ENCODE results near the gene MDH2.
"Not testable (repeated sequence)": the region's sequence is repeated elsewhere in the genome, so short reads cannot be mapped to it uniquely, and the experiment has no call there.

Gene MDH2

DNA sequence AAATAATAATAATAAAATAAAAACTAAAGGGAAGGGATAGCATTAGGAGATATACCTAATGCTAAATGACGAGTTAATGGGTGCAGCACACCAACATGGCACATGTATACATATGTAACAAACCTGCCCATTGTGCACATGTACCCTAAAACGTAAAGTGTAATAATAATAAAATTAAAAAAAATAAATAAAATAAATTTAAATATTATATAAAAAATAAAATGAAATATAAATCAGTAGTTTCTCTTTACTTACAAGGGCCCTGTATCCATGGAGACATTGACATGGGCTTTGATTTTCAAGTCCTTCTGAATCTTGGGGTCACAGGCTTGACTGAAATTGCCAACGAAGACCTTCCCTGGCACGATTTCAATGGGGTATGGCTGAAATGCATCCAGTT, 42.9 kb upstream of the MDH2 start:
- H3K56ac ChIP-seq (ENCODE audit: low read length); H3K36me3 ChIP-seq (ENCODE audit: control insufficient read depth, insufficient read depth, low read length); H2BK5ac ChIP-seq (ENCODE audit: low read length); H3K4me1 ChIP-seq (ENCODE audit: control insufficient read depth, low read depth, low read length); H3K79me2 ChIP-seq (ENCODE audit: control insufficient read depth, insufficient read depth, low read length); H4K8ac ChIP-seq (ENCODE audit: low read depth, low read length); H3K4me3 ChIP-seq (ENCODE audit: low read length); DNase-seq; H3K9ac ChIP-seq (ENCODE audit: low read length); H4K5ac ChIP-seq (ENCODE audit: low read length); H3K23ac ChIP-seq (ENCODE audit: low read length); H2BK15ac ChIP-seq (replicated peaks; ENCODE audit: low read depth); H3K27me3 ChIP-seq (ENCODE audit: insufficient read depth, low read length, poor library complexity); H2AK5ac ChIP-seq (ENCODE audit: low read length); H3K79me1 ChIP-seq (ENCODE audit: low read length); H2BK120ac ChIP-seq (ENCODE audit: low read depth, low read length); H3K4me2 ChIP-seq (ENCODE audit: low read length); H3K27ac ChIP-seq (ENCODE audit: low read depth, low read length); H3K18ac ChIP-seq (ENCODE audit: low read length); H3K4ac ChIP-seq (ENCODE audit: low read depth, low read length): not testable (repeated sequence)
- WGBS (ENCODE audit: extremely low coverage, insufficient coverage, low lambda C conversion rate) = no CpG with 5 or more reads among the region's 4 CpGs

DNA sequence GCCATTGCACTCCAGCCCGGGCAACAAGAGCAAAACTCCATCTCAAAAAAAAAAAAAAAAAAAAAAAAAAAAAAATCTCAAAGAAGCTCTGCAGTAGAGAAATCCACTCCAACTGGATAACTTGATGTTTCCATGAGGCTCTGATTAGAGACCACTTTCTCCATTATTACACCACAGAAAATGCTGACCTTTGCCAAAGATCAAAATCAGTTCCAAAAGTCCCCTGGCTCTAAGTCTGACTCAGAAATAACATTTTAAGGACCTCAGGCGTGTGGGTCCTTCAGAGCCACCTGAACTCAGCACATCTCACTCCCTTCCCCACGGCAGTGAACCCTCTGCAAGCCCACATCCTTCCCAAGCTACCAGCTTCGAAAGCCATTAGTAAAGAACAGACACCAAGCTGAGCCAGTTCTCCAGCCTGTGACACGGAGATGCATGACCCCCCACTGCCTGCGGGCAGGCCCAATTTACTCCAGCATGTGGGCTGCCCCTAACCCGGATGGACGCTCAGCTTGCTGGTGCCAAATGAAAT, 39.7 kb upstream of the MDH2 start:
- H3K4me1 ChIP-seq (ENCODE audit: control insufficient read depth, low read depth, low read length) = no peaks in the 10 kb centered on the region
- no peak for DNase-seq
- H3K4me2 ChIP-seq (ENCODE audit: low read length) = no peak overlapping the region
- no peak overlapping the region for H3K4me3 ChIP-seq (ENCODE audit: low read length)
- no peak overlapping the region for H3K23ac ChIP-seq (ENCODE audit: low read length)
- H2AK5ac ChIP-seq (ENCODE audit: low read length) = no peak overlapping the region
- no CpG with 5 or more reads among the region's 8 CpGs for WGBS (ENCODE audit: extremely low coverage, insufficient coverage, low lambda C conversion rate)
- no peak overlapping the region for H3K9ac ChIP-seq (ENCODE audit: low read length)
- no peak overlapping the region for H3K56ac ChIP-seq (ENCODE audit: low read length)
- no peak overlapping the region for H2BK5ac ChIP-seq (ENCODE audit: low read length)
- H3K27ac ChIP-seq (ENCODE audit: low read depth, low read length) = no peak overlapping the region
- H3K79me2 ChIP-seq (ENCODE audit: control insufficient read depth, insufficient read depth, low read length) = no peaks in the 10 kb centered on the region
- no peak overlapping the region for H3K18ac ChIP-seq (ENCODE audit: low read length)
- no peaks in the 10 kb centered on the region for H3K79me1 ChIP-seq (ENCODE audit: low read length)
- H2BK120ac ChIP-seq (ENCODE audit: low read depth, low read length) = no peak overlapping the region
- H4K8ac ChIP-seq (ENCODE audit: low read depth, low read length) = no peak overlapping the region
- H3K36me3 ChIP-seq (ENCODE audit: control insufficient read depth, insufficient read depth, low read length) = peaks cover 4% of the 10 kb centered on the region
- no peak overlapping the region for H2BK15ac ChIP-seq (replicated peaks; ENCODE audit: low read depth)
- no peak overlapping the region for H4K5ac ChIP-seq (ENCODE audit: low read length)
- H3K27me3 ChIP-seq (ENCODE audit: insufficient read depth, low read length, poor library complexity) = no peaks in the 10 kb centered on the region
- H3K4ac ChIP-seq (ENCODE audit: low read depth, low read length) = no peak overlapping the region

- Histone ChIP-seq H2BK120ac (ENCODE audit: low read depth, low read length) (no peak overlapping the region), H4K5ac (ENCODE audit: low read length) (no peak overlapping the region), H3K9ac (ENCODE audit: low read length) (no peak overlapping the region), H3K4me3 (ENCODE audit: low read length) (no peak overlapping the region), H2BK15ac (replicated peaks; ENCODE audit: low read depth) (no peak overlapping the region), H2AK5ac (ENCODE audit: low read length) (no peak overlapping the region), H4K8ac (ENCODE audit: low read depth, low read length) (no peak overlapping the region), H3K27me3 (ENCODE audit: insufficient read depth, low read length, poor library complexity) (no peaks in the 10 kb centered on the region), H3K36me3 (ENCODE audit: control insufficient read depth, insufficient read depth, low read length) (peaks cover 4% of the 10 kb centered on the region), H3K79me2 (ENCODE audit: control insufficient read depth, insufficient read depth, low read length) (no peaks in the 10 kb centered on the region), H2BK5ac (ENCODE audit: low read length) (no peak overlapping the region), H3K18ac (ENCODE audit: low read length) (no peak overlapping the region), H3K23ac (ENCODE audit: low read length) (no peak overlapping the region), H3K4me1 (ENCODE audit: control insufficient read depth, low read depth, low read length) (no peaks in the 10 kb centered on the region), H3K4me2 (ENCODE audit: low read length) (no peak overlapping the region), H3K56ac (ENCODE audit: low read length) (no peak overlapping the region), H3K79me1 (ENCODE audit: low read length) (no peaks in the 10 kb centered on the region), H3K27ac (ENCODE audit: low read depth, low read length) (no peak overlapping the region), H3K4ac (ENCODE audit: low read depth, low read length) (no peak overlapping the region)
- DNase-seq = no peak
- no CpG with 5 or more reads among the region's 11 CpGs for WGBS (ENCODE audit: extremely low coverage, insufficient coverage, low lambda C conversion rate)
These were observed 38.0 kb upstream of the MDH2 start for GRCh38 chr7:76009672-76010600.

- H3K18ac ChIP-seq (ENCODE audit: low read length) = no peak overlapping the region
- H3K23ac ChIP-seq (ENCODE audit: low read length) = no peak overlapping the region
- no peaks in the 10 kb centered on the region for H3K27me3 ChIP-seq (ENCODE audit: insufficient read depth, low read length, poor library complexity)
- no peak overlapping the region for H3K4me3 ChIP-seq (ENCODE audit: low read length)
- H3K9ac ChIP-seq (ENCODE audit: low read length) = no peak overlapping the region
- no peaks in the 10 kb centered on the region for H3K79me2 ChIP-seq (ENCODE audit: control insufficient read depth, insufficient read depth, low read length)
- H3K79me1 ChIP-seq (ENCODE audit: low read length) = no peaks in the 10 kb centered on the region
- H4K8ac ChIP-seq (ENCODE audit: low read depth, low read length) = no peak overlapping the region
- no peak overlapping the region for H3K4me2 ChIP-seq (ENCODE audit: low read length)
- WGBS (ENCODE audit: extremely low coverage, insufficient coverage, low lambda C conversion rate) = no CpG with 5 or more reads among the region's 8 CpGs
- no peak overlapping the region for H2BK120ac ChIP-seq (ENCODE audit: low read depth, low read length)
- H2BK15ac ChIP-seq (replicated peaks; ENCODE audit: low read depth) = no peak overlapping the region
- DNase-seq = no peak
- no peaks in the 10 kb centered on the region for H3K4me1 ChIP-seq (ENCODE audit: control insufficient read depth, low read depth, low read length)
- H3K56ac ChIP-seq (ENCODE audit: low read length) = no peak overlapping the region
- H3K36me3 ChIP-seq (ENCODE audit: control insufficient read depth, insufficient read depth, low read length) = no peaks in the 10 kb centered on the region
- H4K5ac ChIP-seq (ENCODE audit: low read length) = no peak overlapping the region
- H3K4ac ChIP-seq (ENCODE audit: low read depth, low read length) = no peak overlapping the region
- no peak overlapping the region for H2AK5ac ChIP-seq (ENCODE audit: low read length)
- H3K27ac ChIP-seq (ENCODE audit: low read depth, low read length) = no peak overlapping the region
- no peak overlapping the region for H2BK5ac ChIP-seq (ENCODE audit: low read length)
These were observed 36.5 kb upstream of the MDH2 start for GRCh38 chr7:76011442-76011861.

DNA sequence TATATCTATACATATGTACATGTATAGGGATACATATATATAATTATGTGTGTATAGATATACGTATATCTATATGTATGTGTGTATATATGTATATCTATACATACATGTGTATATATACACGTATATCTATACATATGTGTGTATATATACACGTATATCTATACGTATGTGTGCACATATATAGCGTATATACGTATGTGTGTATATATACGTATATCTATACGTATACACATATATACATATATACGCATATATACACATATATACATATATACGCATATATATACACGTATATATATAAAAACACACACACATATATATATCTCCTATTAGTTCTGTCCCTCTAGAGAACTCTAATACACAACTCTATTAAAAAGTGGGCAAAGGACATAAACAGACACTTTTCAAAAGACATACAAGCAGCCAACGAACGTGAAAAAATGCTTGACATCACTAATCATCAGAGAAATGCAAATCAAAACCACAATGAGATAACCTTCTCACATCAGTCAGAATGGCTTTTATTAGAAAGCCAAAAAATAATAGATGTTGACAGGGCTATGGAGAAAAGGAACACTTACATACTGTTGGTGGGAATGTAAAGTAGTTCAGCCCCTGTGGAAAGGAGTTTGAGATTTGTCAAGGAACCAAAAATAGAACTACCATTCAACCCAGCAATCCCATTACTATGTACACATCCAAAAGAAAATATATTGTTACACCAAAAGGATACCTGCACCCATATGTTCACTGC, 31.5 kb upstream of the MDH2 start:
- H3K4me2 ChIP-seq (ENCODE audit: low read length) = no peak overlapping the region

More for the DNA sequence above, 31.5 kb upstream of the MDH2 start:
- H3K4ac ChIP-seq (ENCODE audit: low read depth, low read length) = no peak overlapping the region
- no peaks in the 10 kb centered on the region for H3K36me3 ChIP-seq (ENCODE audit: control insufficient read depth, insufficient read depth, low read length)
- no peak overlapping the region for H4K5ac ChIP-seq (ENCODE audit: low read length)
- no peak overlapping the region for H3K9ac ChIP-seq (ENCODE audit: low read length)
- no peak overlapping the region for H2BK5ac ChIP-seq (ENCODE audit: low read length)
- no peak overlapping the region for H2BK120ac ChIP-seq (ENCODE audit: low read depth, low read length)
- no peak overlapping the region for H2AK5ac ChIP-seq (ENCODE audit: low read length)
- H3K4me3 ChIP-seq (ENCODE audit: low read length) = no peak overlapping the region
- H3K79me2 ChIP-seq (ENCODE audit: control insufficient read depth, insufficient read depth, low read length) = no peaks in the 10 kb centered on the region
- no peak overlapping the region for H2BK15ac ChIP-seq (replicated peaks; ENCODE audit: low read depth)
- H3K56ac ChIP-seq (ENCODE audit: low read length) = no peak overlapping the region
- H3K27me3 ChIP-seq (ENCODE audit: insufficient read depth, low read length, poor library complexity) = no peaks in the 10 kb centered on the region
- H3K79me1 ChIP-seq (ENCODE audit: low read length) = no peaks in the 10 kb centered on the region
- no peak overlapping the region for H4K8ac ChIP-seq (ENCODE audit: low read depth, low read length)
- H3K27ac ChIP-seq (ENCODE audit: low read depth, low read length) = no peak overlapping the region
- no peak overlapping the region for H3K18ac ChIP-seq (ENCODE audit: low read length)
- H3K23ac ChIP-seq (ENCODE audit: low read length) = no peak overlapping the region
- no peaks in the 10 kb centered on the region for H3K4me1 ChIP-seq (ENCODE audit: control insufficient read depth, low read depth, low read length)
- DNase-seq = no peak
- WGBS (ENCODE audit: extremely low coverage, insufficient coverage, low lambda C conversion rate) = 100% methylated on average over 3 of the region's 13 CpGs
